Suprapubic skin (tissue), 4 donors: Measurements from ENCODE around the gene ERGIC1. TPM values are rescaled to one million over a fixed set of nuclear protein-coding genes. Genes with fewer than 3 reads are reported as not detected.

ENCODE experiments used
- DNase-seq, 2 donors: peaks; one replicate each; pipeline ENCODE4 v3.0.0-alpha.2; 2019; ENCODE audit warnings: low spot score in 2 of 2
- H3K27ac ChIP-seq: fragments of 200-600 bp; sonication (generic); one replicate; pipeline ENCODE4 v1.5.1; 2019
- H3K27me3 ChIP-seq: fragments of 200-600 bp; sonication (generic); one replicate; pipeline ENCODE4 v1.5.1; 2019
- H3K36me3 ChIP-seq: fragments of 200-600 bp; sonication (generic); one replicate; pipeline ENCODE4 v1.5.1; 2019
- H3K4me1 ChIP-seq: fragments of 200-600 bp; sonication (generic); one replicate; pipeline ENCODE4 v1.5.1; 2019
- H3K4me3 ChIP-seq: fragments of 200-600 bp; sonication (generic); one replicate; pipeline ENCODE4 v1.5.1; 2019; ENCODE audit warnings: mild to moderate bottlenecking
- H3K9me3 ChIP-seq: fragments of 200-600 bp; sonication (generic); one replicate; pipeline ENCODE4 v1.5.1; 2019
- CTCF ChIP-seq, 2 donors: fragments of 200-600 bp in 1 of 2; fragments of 450-650 bp in 1 of 2; sonication (generic) in 1 of 2; IDR thresholded peaks; one replicate each; pipeline ENCODE4 v1.5.1; 2016 to 2019; ENCODE audit warnings: antibody characterized with exemption in 2 of 2, mild to moderate bottlenecking in 1 of 2, moderate library complexity in 1 of 2
- EP300 ChIP-seq: sonication (generic); formaldehyde crosslinking; IDR thresholded peaks from one replicate; pipeline ENCODE4 v1.6.1; 2017; ENCODE audit warnings: antibody characterized with exemption
- POLR2A ChIP-seq, 2 donors: fragments of 450-650 bp; IDR thresholded peaks; one replicate each; pipeline ENCODE4 v1.6.1; 2017; ENCODE audit warnings: antibody characterized with exemption in 2 of 2, mild to moderate bottlenecking in 2 of 2, moderate library complexity in 2 of 2
- POLR2AphosphoS5 ChIP-seq, 3 donors: sonication (generic); formaldehyde crosslinking; IDR thresholded peaks; one replicate each; pipeline ENCODE4 v1.6.1; 2017; ENCODE audit warnings: antibody characterized with exemption in 3 of 3
- WGBS: methylation state at CpG from one replicate; pipeline ENCODE4 v1.1.5; 2018; 5-methylcytosine and 5-hydroxymethylcytosine counted together
- total RNA-seq, 4 donors: library from RNA; depleted of rRNA; stranded (reverse); fragments of >200 nt; gene quantifications; one replicate each; pipeline ENCODE4 v1.1.0, GENCODE V29; 2016

The ERGIC1 gene
- total RNA-seq, 4 donors from 2014 or later: 81.2 to 106 (median 91.8) TPM

GRCh38 chr5:172957458-172957857, 123.4 kb downstream of the ERGIC1 start:
- Histone ChIP-seq H3K4me1 (peaks cover 34% of the 10 kb centered on the region), H3K27me3 (no peaks in the 10 kb centered on the region), H3K27ac (no peak overlapping the region), H3K9me3 (no peaks in the 10 kb centered on the region), H3K36me3 (peaks cover 10% of the 10 kb centered on the region), H3K4me3 (no peak overlapping the region)
- DNase-seq: no peak
- WGBS: 73% methylated on average over 5 of the region's 5 CpGs
- no peak for TF ChIP-seq EP300
- TF ChIP-seq POLR2A (IDR thresholded peaks at IDR 0.05): no peak
- TF ChIP-seq CTCF (IDR thresholded peaks at IDR 0.05): no peak
- no peak for TF ChIP-seq POLR2AphosphoS5 (IDR thresholded peaks at IDR 0.05)

- Histone ChIP-seq H3K27me3 (no peaks in the 10 kb centered on the region), H3K9me3 (no peaks in the 10 kb centered on the region), H3K4me3 (peak overlapping the region; percentile 77), H3K36me3 (peaks cover 15% of the 10 kb centered on the region), H3K4me1 (peaks cover 34% of the 10 kb centered on the region), H3K27ac (peak overlapping the region; percentile 73)
- DNase-seq: peak; percentile 80 to 84
- TF ChIP-seq EP300 (no peak), CTCF (IDR thresholded peaks at IDR 0.05) (no peak), POLR2AphosphoS5 (IDR thresholded peaks at IDR 0.05) (no peak), POLR2A (IDR thresholded peaks at IDR 0.05) (no peak)
- WGBS: 5% methylated on average over 51 of the region's 54 CpGs
Measured at GRCh38 chr5:172958331-172959046, 124.4 kb downstream of the ERGIC1 start.

GRCh38 chr5:172959824-172960799, 126.1 kb downstream of the ERGIC1 start:
- H3K27ac ChIP-seq: no peak overlapping the region
- no peak for TF ChIP-seq POLR2A (IDR thresholded peaks at IDR 0.05)
- no peak for TF ChIP-seq EP300
- no peak for TF ChIP-seq POLR2AphosphoS5 (IDR thresholded peaks at IDR 0.05)
- no peak for TF ChIP-seq CTCF (IDR thresholded peaks at IDR 0.05)
- WGBS: 13% methylated on average over 28 of the region's 28 CpGs
- peaks cover 34% of the 10 kb centered on the region for H3K4me1 ChIP-seq
- H3K36me3 ChIP-seq: peaks cover 23% of the 10 kb centered on the region
- DNase-seq: no peak
- H3K27me3 ChIP-seq: no peaks in the 10 kb centered on the region
- peak overlapping the region; percentile 77 for H3K4me3 ChIP-seq
- no peaks in the 10 kb centered on the region for H3K9me3 ChIP-seq

- Histone ChIP-seq H3K4me3 (no peak overlapping the region), H3K27me3 (no peaks in the 10 kb centered on the region), H3K36me3 (peaks cover 26% of the 10 kb centered on the region), H3K27ac (no peak overlapping the region), H3K9me3 (no peaks in the 10 kb centered on the region), H3K4me1 (no peaks in the 10 kb centered on the region)
- WGBS: 94% methylated on average over 2 of the region's 2 CpGs
- no peak for DNase-seq
- TF ChIP-seq EP300 (no peak), POLR2AphosphoS5 (IDR thresholded peaks at IDR 0.05) (no peak), POLR2A (IDR thresholded peaks at IDR 0.05) (no peak), CTCF (IDR thresholded peaks at IDR 0.05) (no peak)
Measured at GRCh38 chr5:172969921-172970320, 135.9 kb downstream of the ERGIC1 start.

- no peak for TF ChIP-seq CTCF (IDR thresholded peaks at IDR 0.05)
- no peak for TF ChIP-seq POLR2A (IDR thresholded peaks at IDR 0.05)
- TF ChIP-seq EP300: no peak
- no peak for TF ChIP-seq POLR2AphosphoS5 (IDR thresholded peaks at IDR 0.05)
- H3K27ac ChIP-seq: no peak overlapping the region
- DNase-seq: no peak
- no peaks in the 10 kb centered on the region for H3K9me3 ChIP-seq
- no peaks in the 10 kb centered on the region for H3K27me3 ChIP-seq
- 84% methylated on average over 3 of the region's 3 CpGs for WGBS
- no peaks in the 10 kb centered on the region for H3K4me1 ChIP-seq
- no peak overlapping the region for H3K4me3 ChIP-seq
- peaks cover 18% of the 10 kb centered on the region for H3K36me3 ChIP-seq
Measured at GRCh38 chr5:172971482-172971881, 137.4 kb downstream of the ERGIC1 start.
